Prostate gland (tissue), 2 donors: ENCODE measurements around the gene FUZ. TPM values are rescaled to one million over a fixed set of nuclear protein-coding genes. Genes with fewer than 3 reads are reported as not detected.

Experiments
- DNase-seq: peaks from one replicate; pipeline ENCODE4 v3.0.0-alpha.2; 2019; ENCODE audit warnings: low spot score
- H3K27ac ChIP-seq, 2 donors: fragments of 200-600 bp; sonication (generic); 2 replicates each; pipeline ENCODE4 v1.5.1; 2017 to 2019
- H3K27me3 ChIP-seq: fragments of 200-600 bp; sonication (generic); replicated peaks from 2 replicates; pipeline ENCODE4 v1.5.1; 2019; ENCODE audit not compliant: insufficient read depth
- H3K36me3 ChIP-seq, 2 donors: fragments of 200-600 bp; sonication (generic); 1 replicate in 1 of 2; 2 replicates in 1 of 2; pipeline versions ENCODE4 v1.5.1 to v1.8.1; 2017 to 2019
- H3K4me1 ChIP-seq: fragments of 200-600 bp; sonication (generic); replicated peaks from 2 replicates; pipeline ENCODE4 v1.5.1; 2019
- H3K4me3 ChIP-seq, 2 donors: fragments of 200-600 bp; sonication (generic); 2 replicates each; pipeline ENCODE4 v1.5.1; 2017 to 2019
- H3K9me3 ChIP-seq: fragments of 200-600 bp; sonication (generic); 2 replicates; pipeline ENCODE4 v1.5.1; 2017
- CTCF ChIP-seq, 4 experiments: fragments of 200-600 bp in 2 of 4; fragments of 450-650 bp in 2 of 4; sonication (generic) in 2 of 4; IDR thresholded peaks; 1 replicate in 3 of 4; 2 replicates in 1 of 4; pipeline ENCODE4 v1.5.1; 2016 to 2019; ENCODE audit warnings: antibody characterized with exemption in 4 of 4, mild to moderate bottlenecking in 2 of 4, moderate library complexity in 2 of 4
- POLR2A ChIP-seq: fragments of 450-650 bp; IDR thresholded peaks from one replicate; pipeline ENCODE4 v1.6.1; 2016; ENCODE audit warnings: antibody characterized with exemption, mild to moderate bottlenecking
- POLR2AphosphoS5 ChIP-seq: sonication (generic); formaldehyde crosslinking; IDR thresholded peaks from one replicate; pipeline ENCODE4 v1.6.1; 2017; ENCODE audit warnings: antibody characterized with exemption
- WGBS: methylation state at CpG from one replicate; pipeline ENCODE4 v1.1.5; 2018; 5-methylcytosine and 5-hydroxymethylcytosine counted together
- intact Hi-C: fragments of 100-400 bp; cut with DNase I; formaldehyde crosslinking; loops from one replicate; pipeline ENCODE4 v1.14.2; 2022
- total RNA-seq, 2 donors: library from RNA; depleted of rRNA; stranded (reverse); fragments of >200 nt; gene quantifications; one replicate each; pipeline ENCODE4 v1.1.0, GENCODE V29; 2016

Gene FUZ
- total RNA-seq, 2 donors from 2014 or later = 39.2 to 45.4 TPM

GRCh38 chr19:49857061-49857837, 44.2 kb upstream of the FUZ start:
- no peak overlapping the region for H3K4me3 ChIP-seq
- peaks cover 2 to 32% of the 10 kb centered on the region in 2 donors for H3K36me3 ChIP-seq
- intact Hi-C loops = no loop called here
- H3K27ac ChIP-seq = peak overlapping the region in 1 of 2 donors; percentile 31
- H3K9me3 ChIP-seq = no peaks in the 10 kb centered on the region
- no peaks in the 10 kb centered on the region for H3K27me3 ChIP-seq
- DNase-seq = no peak
- peaks cover 4% of the 10 kb centered on the region for H3K4me1 ChIP-seq
- TF ChIP-seq POLR2A (no peak), CTCF (IDR thresholded peaks at IDR 0.05) (no peak), POLR2AphosphoS5 (no peak)
- 87% methylated on average over 26 of the region's 26 CpGs for WGBS

GRCh38 chr19:49856574-49857021, 43.5 kb upstream of the FUZ start:
- H3K4me1 ChIP-seq = peaks cover 4% of the 10 kb centered on the region
- TF ChIP-seq POLR2A = no peak
- no peak for TF ChIP-seq POLR2AphosphoS5
- no peak for TF ChIP-seq CTCF (IDR thresholded peaks at IDR 0.05)
- peaks cover 2 to 32% of the 10 kb centered on the region in 2 donors for H3K36me3 ChIP-seq
- H3K27me3 ChIP-seq = no peaks in the 10 kb centered on the region
- intact Hi-C loops = no loop called here
- H3K27ac ChIP-seq = peak overlapping the region in 1 of 2 donors; percentile 31
- 82% methylated on average over 13 of the region's 18 CpGs for WGBS
- no peak overlapping the region for H3K4me3 ChIP-seq
- no peak for DNase-seq
- no peaks in the 10 kb centered on the region for H3K9me3 ChIP-seq

GRCh38 chr19:49855676-49856573, 42.8 kb upstream of the FUZ start:
- Histone ChIP-seq H3K9me3 (no peaks in the 10 kb centered on the region), H3K4me3 (no peak overlapping the region), H3K27ac (peak overlapping the region in 1 of 2 donors; percentile 31), H3K27me3 (no peaks in the 10 kb centered on the region), H3K36me3 (peaks cover 2 to 32% of the 10 kb centered on the region in 2 donors), H3K4me1 (peaks cover 4% of the 10 kb centered on the region)
- intact Hi-C loops = no loop called here
- TF ChIP-seq POLR2A (no peak), POLR2AphosphoS5 (no peak), CTCF (IDR thresholded peaks at IDR 0.05) (no peak)
- DNase-seq = no peak
- WGBS = 77% methylated on average over 19 of the region's 21 CpGs

- DNase-seq = no peak
- no peak overlapping the region for H3K4me3 ChIP-seq
- TF ChIP-seq POLR2A = no peak
- TF ChIP-seq POLR2AphosphoS5 = no peak
- TF ChIP-seq CTCF (IDR thresholded peaks at IDR 0.05) = no peak
- H3K36me3 ChIP-seq = peaks cover 2 to 32% of the 10 kb centered on the region in 2 donors
- intact Hi-C loops = no loop called here
- peak overlapping the region in 1 of 2 donors; percentile 31 for H3K27ac ChIP-seq
- no peaks in the 10 kb centered on the region for H3K9me3 ChIP-seq
- H3K4me1 ChIP-seq = no peaks in the 10 kb centered on the region
- WGBS = 82% methylated on average over 12 of the region's 12 CpGs
- no peaks in the 10 kb centered on the region for H3K27me3 ChIP-seq
Measured at GRCh38 chr19:49855277-49855675, 42.2 kb upstream of the FUZ start.
